ENCODE data around the gene SEZ6L2. TPM values are rescaled to one million over a fixed set of nuclear protein-coding genes. Genes with fewer than 3 reads are reported as not detected.

Gene SEZ6L2
- total RNA-seq, 3 donors from 2014 or later, result 0.16 to 7.2 (median 5.0) TPM

- intact Hi-C loops (cut with DNase I; ENCODE audit: low total_unique reads), result no loop called here
- peak in 1 of 2 donors; percentile 7 for DNase-seq (ENCODE audit: low spot score in 2 of 2)
- Histone ChIP-seq H3K4me1 (peaks cover 0 to 10% of the 10 kb centered on the region in 2 donors), H3K9me3 (no peaks in the 10 kb centered on the region), H3K4me3 (peak overlapping the region in 2 of 3 donors; percentile 72 to 99), H3K36me3 (no peaks in the 10 kb centered on the region), H3K27ac (peak overlapping the region; percentile 86 to 89), H3K27me3 (no peaks in the 10 kb centered on the region)
- TF ChIP-seq POLR2AphosphoS5 (IDR thresholded peaks at IDR 0.05) (no peak), POLR2A (IDR thresholded peaks at IDR 0.05) (no peak), CTCF (IDR thresholded peaks at IDR 0.05) (no peak)
Measured at GRCh38 chr16:29927070-29927905, 27.9 kb upstream of the SEZ6L2 start.

GRCh38 chr16:29926711-29927052 lies 27.3 kb upstream of the SEZ6L2 start:
- peaks cover 0 to 10% of the 10 kb centered on the region in 2 donors for H3K4me1 ChIP-seq
- H3K9me3 ChIP-seq, result no peaks in the 10 kb centered on the region
- peak overlapping the region; percentile 72 to 99 (median 90) for H3K4me3 ChIP-seq
- H3K27ac ChIP-seq, result peak overlapping the region; percentile 86 to 89
- H3K27me3 ChIP-seq, result no peaks in the 10 kb centered on the region
- TF ChIP-seq POLR2AphosphoS5 (IDR thresholded peaks at IDR 0.05) (no peak), CTCF (IDR thresholded peaks at IDR 0.05) (no peak), POLR2A (IDR thresholded peaks at IDR 0.05) (no peak)
- H3K36me3 ChIP-seq, result no peaks in the 10 kb centered on the region
- intact Hi-C loops (cut with DNase I; ENCODE audit: low total_unique reads), result no loop called here
- DNase-seq (ENCODE audit: low spot score in 2 of 2), result peak in 1 of 2 donors; percentile 47

- intact Hi-C loops (cut with DNase I; ENCODE audit: low total_unique reads), result loop anchor here (1.0 kb wide), 1 partner anchor 26 kb away; the partner anchor contains the start of gene ASPHD1
- TF ChIP-seq POLR2A (IDR thresholded peaks at IDR 0.05) (peak; percentile 85), CTCF (IDR thresholded peaks at IDR 0.05) (no peak), POLR2AphosphoS5 (IDR thresholded peaks at IDR 0.05) (peak in 2 of 3 donors; percentile 78 to 81)
- H3K9me3 ChIP-seq, result no peaks in the 10 kb centered on the region
Measured at GRCh38 chr16:29925781-29926710, 26.7 kb upstream of the SEZ6L2 start, which contains the start of gene KCTD13. Gene KCTD13, minus strand, starts transcription at chr16:29926226. Its CDS starts 193 bp downstream, at chr16:29926033.

GRCh38 chr16:29925105-29925756 lies 25.9 kb upstream of the SEZ6L2 start:
- H3K27ac ChIP-seq, result no peak overlapping the region

More at GRCh38 chr16:29925781-29926710, 26.7 kb upstream of the SEZ6L2 start, which contains the start of gene KCTD13:
- Histone ChIP-seq H3K27me3 (no peaks in the 10 kb centered on the region), H3K4me3 (peak within 1 kb of the TSS; percentile 72 to 99 (median 90)), H3K27ac (peak within 1 kb of the TSS; percentile 86 to 89), H3K36me3 (no peaks in the 10 kb centered on the region), H3K4me1 (peaks cover 0 to 10% of the 10 kb centered on the region in 2 donors)
- peak; percentile 73 to 76 for DNase-seq (ENCODE audit: low spot score in 2 of 2)

More at GRCh38 chr16:29925105-29925756, 25.9 kb upstream of the SEZ6L2 start:
- intact Hi-C loops (cut with DNase I; ENCODE audit: low total_unique reads), result loop anchor here (1.0 kb wide), 1 partner anchor 25 kb away; the partner anchor contains the start of gene ASPHD1
- Histone ChIP-seq H3K4me3 (peak overlapping the region; percentile 72 to 99 (median 90)), H3K9me3 (no peaks in the 10 kb centered on the region), H3K27me3 (no peaks in the 10 kb centered on the region), H3K4me1 (peaks cover 0 to 10% of the 10 kb centered on the region in 2 donors), H3K36me3 (no peaks in the 10 kb centered on the region)
- DNase-seq (ENCODE audit: low spot score in 2 of 2), result peak in 1 of 2 donors; percentile 30
- TF ChIP-seq POLR2AphosphoS5 (IDR thresholded peaks at IDR 0.05), result no peak
- TF ChIP-seq POLR2A (IDR thresholded peaks at IDR 0.05), result no peak
- no peak for TF ChIP-seq CTCF (IDR thresholded peaks at IDR 0.05)

All from breast epithelium (tissue), 4 donors.